Cerebellar nuclear complex (tissue), 1 donor: ENCODE measurements around the gene DPF3.

Experiments used
- DNase-seq, 2 experiments: peaks; one replicate each; lab custom pipeline; 2025; lab: John Stamatoyannopoulos, UW

DPF3 gene

GRCh38 chr14:72893636-72894322, at the start of gene DPF3:
DPF3 (minus strand) TSS chr14:72894101; CDS start chr14:72894088, 13 bp downstream.
- peak; percentile 82 to 94 for DNase-seq

GRCh38 chr14:72942934-72943333, 49.0 kb upstream of the DPF3 start:
- no peak for DNase-seq

GRCh38 chr14:72941286-72941985, 47.5 kb upstream of the DPF3 start:
- DNase-seq: no peak

GRCh38 chr14:72939630-72940029, 45.7 kb upstream of the DPF3 start:
- DNase-seq: no peak

- DNase-seq: no peak
These were observed 39.0 kb upstream of the DPF3 start for GRCh38 chr14:72932893-72933292.

GRCh38 chr14:72929316-72930080, 35.6 kb upstream of the DPF3 start:
- DNase-seq: no peak

GRCh38 chr14:72928872-72929271, 35.0 kb upstream of the DPF3 start:
- DNase-seq: no peak

GRCh38 chr14:72926292-72927028, 32.6 kb upstream of the DPF3 start, which contains the start of gene DCAF4:
DCAF4 (plus strand) TSS chr14:72926464; CDS start chr14:72937979, 11,515 bp downstream.
- peak; percentile 89 to 94 for DNase-seq

GRCh38 chr14:72925815-72926291, 32.0 kb upstream of the DPF3 start:
- no peak for DNase-seq

GRCh38 chr14:72925171-72925759, 31.4 kb upstream of the DPF3 start:
- DNase-seq: no peak

GRCh38 chr14:72924337-72924736, 30.4 kb upstream of the DPF3 start:
- no peak for DNase-seq

GRCh38 chr14:72921396-72921795, 27.5 kb upstream of the DPF3 start:
- no peak for DNase-seq

- no peak for DNase-seq
These were observed 26.1 kb upstream of the DPF3 start for GRCh38 chr14:72920008-72920407.

- DNase-seq: no peak
These were observed 23.3 kb upstream of the DPF3 start for GRCh38 chr14:72917094-72917802.

GRCh38 chr14:72916174-72916573, 22.3 kb upstream of the DPF3 start:
- no peak for DNase-seq

GRCh38 chr14:72913809-72914208, 19.9 kb upstream of the DPF3 start:
- no peak for DNase-seq

- DNase-seq: no peak
These were observed 15.3 kb upstream of the DPF3 start for GRCh38 chr14:72909163-72909562.

GRCh38 chr14:72907886-72908285, 14.0 kb upstream of the DPF3 start:
- DNase-seq: no peak

- no peak for DNase-seq
These were observed 13.0 kb upstream of the DPF3 start for GRCh38 chr14:72906879-72907278.

GRCh38 chr14:72906316-72906715, 12.4 kb upstream of the DPF3 start:
- DNase-seq: no peak
